Measurements from ENCODE around the gene RFX2. TPM values are rescaled to one million over a fixed set of nuclear protein-coding genes. Genes with fewer than 3 reads are reported as not detected.

Gene RFX2
- total and polyA plus RNA-seq, 10 of the 15 experiments (the other 5 are each of a cell fraction or from before 2014, with no cell fraction given): 3.2 to 9.8 (median 4.7) TPM

- Histone ChIP-seq H3K9ac (ENCODE audit: control insufficient read depth, insufficient read depth, low read length) (no peak overlapping the region), H4K20me1 (ENCODE audit: control insufficient read depth, insufficient read depth) (no peaks in the 10 kb centered on the region), H3K4me2 (ENCODE audit: control insufficient read depth, insufficient read depth) (no peak overlapping the region), H3K27ac (ENCODE audit: control insufficient read depth, insufficient read depth) (no peak overlapping the region), H3K4me1 (ENCODE audit: control insufficient read depth, insufficient read depth, low read length) (no peaks in the 10 kb centered on the region), H3K4me3 (no peak overlapping the region), H3K9me3 (replicated peaks; ENCODE audit: control insufficient read depth, insufficient read depth, low read length) (no peaks in the 10 kb centered on the region), H3K36me3 (ENCODE audit: control insufficient read depth in 2 of 2, insufficient read depth in 2 of 2, low read length in 1 of 2) (no peaks in the 10 kb centered on the region), H2AFZ (ENCODE audit: control insufficient read depth, low read depth, low read length) (no peak overlapping the region), H3K79me2 (ENCODE audit: control insufficient read depth, insufficient read depth, low read length) (no peaks in the 10 kb centered on the region), H3K27me3 (replicated peaks in 1 of 2; ENCODE audit: control insufficient read depth in 2 of 2, insufficient read depth in 2 of 2, low read length in 1 of 2) (no peaks in the 10 kb centered on the region)
- CTCF ChIA-PET: no interaction called here
- RAD21 ChIA-PET (ENCODE audit: unreplicated experiment): interaction anchor here (1.5 kb wide), 1 partner anchor 28 kb away, joined by 4 read pairs; no protein-coding TSS in a partner anchor
- intact Hi-C loops (cut with micrococcal nuclease; ENCODE audit: unreplicated experiment) (no loop called here), in situ Hi-C loops (cut with MboI) (loop anchor here (5.0 kb wide), 1 partner anchor 62 kb away; no protein-coding TSS in a partner anchor)
- ATAC-seq (no peak), DNase-seq (ENCODE audit: low read depth, low spot score) (no peak), FAIRE-seq (no peak)
- POLR2A ChIA-PET: interaction anchor here (0.6 kb wide), 1 partner anchor 417 kb away, joined by 4 read pairs; no protein-coding TSS in a partner anchor
- WGBS (ENCODE audit: insufficient coverage, insufficient replicate concordance, low lambda C conversion rate, missing lambda C conversion rate): 90% methylated on average over 4 of the region's 4 CpGs
- no TSS peak for BruUV-seq (replicated peaks)
- TF ChIP-seq, protein P1, sequence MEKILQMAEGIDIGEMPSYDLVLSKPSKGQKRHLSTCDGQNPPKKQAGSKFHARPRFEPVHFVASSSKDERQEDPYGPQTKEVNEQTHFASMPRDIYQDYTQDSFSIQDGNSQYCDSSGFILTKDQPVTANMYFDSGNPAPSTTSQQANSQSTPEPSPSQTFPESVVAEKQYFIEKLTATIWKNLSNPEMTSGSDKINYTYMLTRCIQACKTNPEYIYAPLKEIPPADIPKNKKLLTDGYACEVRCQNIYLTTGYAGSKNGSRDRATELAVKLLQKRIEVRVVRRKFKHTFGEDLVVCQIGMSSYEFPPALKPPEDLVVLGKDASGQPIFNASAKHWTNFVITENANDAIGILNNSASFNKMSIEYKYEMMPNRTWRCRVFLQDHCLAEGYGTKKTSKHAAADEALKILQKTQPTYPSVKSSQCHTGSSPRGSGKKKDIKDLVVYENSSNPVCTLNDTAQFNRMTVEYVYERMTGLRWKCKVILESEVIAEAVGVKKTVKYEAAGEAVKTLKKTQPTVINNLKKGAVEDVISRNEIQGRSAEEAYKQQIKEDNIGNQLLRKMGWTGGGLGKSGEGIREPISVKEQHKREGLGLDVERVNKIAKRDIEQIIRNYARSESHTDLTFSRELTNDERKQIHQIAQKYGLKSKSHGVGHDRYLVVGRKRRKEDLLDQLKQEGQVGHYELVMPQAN (conservative IDR thresholded peaks at IDR 0.05): no peak
- TF ChIP-seq GATAD2B (conservative IDR thresholded peaks at IDR 0.05; ENCODE audit: low read depth) (no peak), CBX5 (IDR thresholded peaks at IDR 0.05; ENCODE audit: low read depth) (no peak), POU2F2 (IDR thresholded peaks at IDR 0.05; ENCODE audit: borderline replicate concordance, low read depth, low read length) (no peak), KAT2A (conservative IDR thresholded peaks at IDR 0.05; ENCODE audit: control insufficient read depth, low read depth, low read length) (no peak), HCFC1 (IDR thresholded peaks at IDR 0.05; ENCODE audit: low read length) (no peak), SP1 (IDR thresholded peaks at IDR 0.05; ENCODE audit: low read depth, low read length) (no peak)
- TF ChIP-seq, protein P2, sequence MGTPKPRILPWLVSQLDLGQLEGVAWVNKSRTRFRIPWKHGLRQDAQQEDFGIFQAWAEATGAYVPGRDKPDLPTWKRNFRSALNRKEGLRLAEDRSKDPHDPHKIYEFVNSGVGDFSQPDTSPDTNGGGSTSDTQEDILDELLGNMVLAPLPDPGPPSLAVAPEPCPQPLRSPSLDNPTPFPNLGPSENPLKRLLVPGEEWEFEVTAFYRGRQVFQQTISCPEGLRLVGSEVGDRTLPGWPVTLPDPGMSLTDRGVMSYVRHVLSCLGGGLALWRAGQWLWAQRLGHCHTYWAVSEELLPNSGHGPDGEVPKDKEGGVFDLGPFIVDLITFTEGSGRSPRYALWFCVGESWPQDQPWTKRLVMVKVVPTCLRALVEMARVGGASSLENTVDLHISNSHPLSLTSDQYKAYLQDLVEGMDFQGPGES (IDR thresholded peaks at IDR 0.05): no peak
- SMC1A ChIA-PET (ENCODE audit: uncharacterized antibody, unreplicated experiment): no interaction called here
These were observed 50.2 kb downstream of the RFX2 start for GRCh38 chr19:6059988-6060599.
